C4-2B (cell line): ENCODE data around the gene VAC14.

Experiments
- ZFX ChIP-seq: fragments of 450-650 bp; IDR thresholded peaks from 2 replicates; pipeline ENCODE4 v1.6.1; 2017
- TF ChIP-seq, protein P1 (sequence below): fragments of 450-650 bp; conservative IDR thresholded peaks from 2 replicates; pipeline ENCODE4 v1.5.1; 2017; ENCODE audit warnings: mild to moderate bottlenecking

DNA sequence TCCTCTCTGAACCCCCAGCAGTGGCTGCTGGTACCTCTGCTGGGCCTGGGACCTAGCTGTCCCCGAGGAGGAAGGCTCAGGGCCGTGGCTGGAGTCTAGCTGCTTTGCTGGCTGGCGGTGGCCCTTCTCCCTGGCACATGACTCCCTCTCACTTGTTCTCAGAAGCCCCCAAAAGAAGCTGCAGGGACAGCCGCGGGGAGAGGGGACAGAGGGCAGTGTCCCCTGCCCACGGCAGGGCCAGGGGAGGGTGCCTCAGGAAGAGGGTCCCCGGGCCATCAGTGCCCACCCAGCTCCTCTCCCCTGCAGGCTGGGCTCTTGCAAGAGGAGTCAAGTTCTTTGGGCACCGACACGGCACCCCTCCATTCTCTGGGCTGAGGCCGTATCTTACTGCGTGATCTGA lies 46.6 kb downstream of the VAC14 start:
- TF ChIP-seq, protein P1, sequence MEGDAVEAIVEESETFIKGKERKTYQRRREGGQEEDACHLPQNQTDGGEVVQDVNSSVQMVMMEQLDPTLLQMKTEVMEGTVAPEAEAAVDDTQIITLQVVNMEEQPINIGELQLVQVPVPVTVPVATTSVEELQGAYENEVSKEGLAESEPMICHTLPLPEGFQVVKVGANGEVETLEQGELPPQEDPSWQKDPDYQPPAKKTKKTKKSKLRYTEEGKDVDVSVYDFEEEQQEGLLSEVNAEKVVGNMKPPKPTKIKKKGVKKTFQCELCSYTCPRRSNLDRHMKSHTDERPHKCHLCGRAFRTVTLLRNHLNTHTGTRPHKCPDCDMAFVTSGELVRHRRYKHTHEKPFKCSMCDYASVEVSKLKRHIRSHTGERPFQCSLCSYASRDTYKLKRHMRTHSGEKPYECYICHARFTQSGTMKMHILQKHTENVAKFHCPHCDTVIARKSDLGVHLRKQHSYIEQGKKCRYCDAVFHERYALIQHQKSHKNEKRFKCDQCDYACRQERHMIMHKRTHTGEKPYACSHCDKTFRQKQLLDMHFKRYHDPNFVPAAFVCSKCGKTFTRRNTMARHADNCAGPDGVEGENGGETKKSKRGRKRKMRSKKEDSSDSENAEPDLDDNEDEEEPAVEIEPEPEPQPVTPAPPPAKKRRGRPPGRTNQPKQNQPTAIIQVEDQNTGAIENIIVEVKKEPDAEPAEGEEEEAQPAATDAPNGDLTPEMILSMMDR: no peak
- TF ChIP-seq ZFX: no peak
